ENCODE results near the gene IL1RL2. TPM values are rescaled to one million over a fixed set of nuclear protein-coding genes. Genes with fewer than 3 reads are reported as not detected.

The IL1RL2 gene
- total RNA-seq, 3 donors from 2014 or later (not counting 1 experiment from before 2014, with no cell fraction given) = not detected

- no peaks in the 10 kb centered on the region for H3K9me3 ChIP-seq (ENCODE audit: control insufficient read depth, insufficient read depth, low read length)
- 92% methylated on average over 5 of the region's 5 CpGs for WGBS (ENCODE audit: insufficient coverage)
- H3K27ac ChIP-seq (ENCODE audit: low read length) = no peak overlapping the region
- Mint-ChIP-seq H3K36me3 (no peaks in the 10 kb centered on the region), H3K27ac (no peak overlapping the region), H3K4me1 (no peaks in the 10 kb centered on the region), H3K4me3 (no peak overlapping the region), H3K9me3 (no peaks in the 10 kb centered on the region), H3K27me3 (ENCODE audit: low read depth in 2 of 2) (peaks cover 0 to 2% of the 10 kb centered on the region in 2 donors)
- TF ChIP-seq, protein P1, sequence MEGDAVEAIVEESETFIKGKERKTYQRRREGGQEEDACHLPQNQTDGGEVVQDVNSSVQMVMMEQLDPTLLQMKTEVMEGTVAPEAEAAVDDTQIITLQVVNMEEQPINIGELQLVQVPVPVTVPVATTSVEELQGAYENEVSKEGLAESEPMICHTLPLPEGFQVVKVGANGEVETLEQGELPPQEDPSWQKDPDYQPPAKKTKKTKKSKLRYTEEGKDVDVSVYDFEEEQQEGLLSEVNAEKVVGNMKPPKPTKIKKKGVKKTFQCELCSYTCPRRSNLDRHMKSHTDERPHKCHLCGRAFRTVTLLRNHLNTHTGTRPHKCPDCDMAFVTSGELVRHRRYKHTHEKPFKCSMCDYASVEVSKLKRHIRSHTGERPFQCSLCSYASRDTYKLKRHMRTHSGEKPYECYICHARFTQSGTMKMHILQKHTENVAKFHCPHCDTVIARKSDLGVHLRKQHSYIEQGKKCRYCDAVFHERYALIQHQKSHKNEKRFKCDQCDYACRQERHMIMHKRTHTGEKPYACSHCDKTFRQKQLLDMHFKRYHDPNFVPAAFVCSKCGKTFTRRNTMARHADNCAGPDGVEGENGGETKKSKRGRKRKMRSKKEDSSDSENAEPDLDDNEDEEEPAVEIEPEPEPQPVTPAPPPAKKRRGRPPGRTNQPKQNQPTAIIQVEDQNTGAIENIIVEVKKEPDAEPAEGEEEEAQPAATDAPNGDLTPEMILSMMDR (IDR thresholded peaks at IDR 0.05) = no peak
- no peaks in the 10 kb centered on the region for H3K27me3 ChIP-seq (ENCODE audit: control insufficient read depth, insufficient read depth, low read length)
- intact Hi-C loops (cut with micrococcal nuclease) = no loop called here
- ATAC-seq (no peak), DNase-seq (no peak)
- no peak overlapping the region for H3K4me3 ChIP-seq (ENCODE audit: low read length)
- H3K4me1 ChIP-seq (ENCODE audit: control insufficient read depth, insufficient read depth, low read length) = no peaks in the 10 kb centered on the region
- H3K36me3 ChIP-seq (ENCODE audit: control insufficient read depth, insufficient read depth, low read length) = no peaks in the 10 kb centered on the region
These were observed 14.9 kb upstream of the IL1RL2 start for GRCh38 chr2:102171946-102172345.

- no peaks in the 10 kb centered on the region for H3K9me3 ChIP-seq (ENCODE audit: control insufficient read depth, insufficient read depth, low read length)
- no peaks in the 10 kb centered on the region for H3K9me3 Mint-ChIP-seq
- no peak overlapping the region for H3K4me3 ChIP-seq (ENCODE audit: low read length)
- H3K36me3 ChIP-seq (ENCODE audit: control insufficient read depth, insufficient read depth, low read length) = no peaks in the 10 kb centered on the region
- no peaks in the 10 kb centered on the region for H3K36me3 Mint-ChIP-seq
- H3K27me3 ChIP-seq (ENCODE audit: control insufficient read depth, insufficient read depth, low read length) = no peaks in the 10 kb centered on the region
- 57% methylated on average over 3 of the region's 3 CpGs for WGBS (ENCODE audit: insufficient coverage)
- H3K4me3 Mint-ChIP-seq = no peak overlapping the region
- no peaks in the 10 kb centered on the region for H3K4me1 Mint-ChIP-seq
- no peak for DNase-seq
- H3K27ac Mint-ChIP-seq = no peak overlapping the region
- no peak for ATAC-seq
- no peaks in the 10 kb centered on the region for H3K4me1 ChIP-seq (ENCODE audit: control insufficient read depth, insufficient read depth, low read length)
- H3K27me3 Mint-ChIP-seq (ENCODE audit: low read depth in 2 of 2) = peaks cover 0 to 7% of the 10 kb centered on the region in 2 donors
- H3K27ac ChIP-seq (ENCODE audit: low read length) = no peak overlapping the region
- intact Hi-C loops (cut with micrococcal nuclease) = no loop called here
- TF ChIP-seq, protein P1 (IDR thresholded peaks at IDR 0.05) = no peak
These were observed 14.1 kb upstream of the IL1RL2 start for GRCh38 chr2:102172745-102173144.

DNA sequence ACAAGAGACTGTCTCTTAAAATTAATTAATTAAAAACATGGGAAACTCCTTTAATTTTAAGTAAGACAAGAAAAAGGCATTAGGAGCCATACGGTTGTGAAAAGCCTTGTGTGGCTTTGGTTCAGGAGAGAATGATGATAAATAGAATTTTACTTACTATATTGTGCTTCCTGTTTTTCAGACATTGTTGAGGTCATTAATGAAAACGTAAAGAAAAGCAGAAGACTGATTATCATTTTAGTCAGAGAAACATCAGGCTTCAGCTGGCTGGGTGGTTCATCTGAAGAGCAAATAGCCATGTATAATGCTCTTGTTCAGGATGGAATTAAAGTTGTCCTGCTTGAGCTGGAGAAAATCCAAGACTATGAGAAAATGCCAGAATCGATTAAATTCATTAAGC is 10.7 kb upstream of the IL1RL2 start:
- no peak for ATAC-seq
- H3K27me3 ChIP-seq (ENCODE audit: control insufficient read depth, insufficient read depth, low read length) = peaks cover 2% of the 10 kb centered on the region
- WGBS (ENCODE audit: insufficient coverage) = 78% methylated on average over 2 of the region's 3 CpGs
- intact Hi-C loops (cut with micrococcal nuclease) = no loop called here
- H3K36me3 Mint-ChIP-seq = no peaks in the 10 kb centered on the region
- H3K9me3 ChIP-seq (ENCODE audit: control insufficient read depth, insufficient read depth, low read length) = no peaks in the 10 kb centered on the region
- H3K4me3 ChIP-seq (ENCODE audit: low read length) = no peak overlapping the region
- H3K27ac ChIP-seq (ENCODE audit: low read length) = no peak overlapping the region
- TF ChIP-seq, protein P1 (IDR thresholded peaks at IDR 0.05) = no peak
- H3K27me3 Mint-ChIP-seq (ENCODE audit: low read depth in 2 of 2) = peaks cover 8 to 17% of the 10 kb centered on the region in 2 donors
- H3K36me3 ChIP-seq (ENCODE audit: control insufficient read depth, insufficient read depth, low read length) = no peaks in the 10 kb centered on the region
- DNase-seq = no peak
- H3K9me3 Mint-ChIP-seq = no peaks in the 10 kb centered on the region
- no peak overlapping the region for H3K27ac Mint-ChIP-seq
- H3K4me1 ChIP-seq (ENCODE audit: control insufficient read depth, insufficient read depth, low read length) = no peaks in the 10 kb centered on the region
- H3K4me1 Mint-ChIP-seq = no peaks in the 10 kb centered on the region
- H3K4me3 Mint-ChIP-seq = no peak overlapping the region

DNA sequence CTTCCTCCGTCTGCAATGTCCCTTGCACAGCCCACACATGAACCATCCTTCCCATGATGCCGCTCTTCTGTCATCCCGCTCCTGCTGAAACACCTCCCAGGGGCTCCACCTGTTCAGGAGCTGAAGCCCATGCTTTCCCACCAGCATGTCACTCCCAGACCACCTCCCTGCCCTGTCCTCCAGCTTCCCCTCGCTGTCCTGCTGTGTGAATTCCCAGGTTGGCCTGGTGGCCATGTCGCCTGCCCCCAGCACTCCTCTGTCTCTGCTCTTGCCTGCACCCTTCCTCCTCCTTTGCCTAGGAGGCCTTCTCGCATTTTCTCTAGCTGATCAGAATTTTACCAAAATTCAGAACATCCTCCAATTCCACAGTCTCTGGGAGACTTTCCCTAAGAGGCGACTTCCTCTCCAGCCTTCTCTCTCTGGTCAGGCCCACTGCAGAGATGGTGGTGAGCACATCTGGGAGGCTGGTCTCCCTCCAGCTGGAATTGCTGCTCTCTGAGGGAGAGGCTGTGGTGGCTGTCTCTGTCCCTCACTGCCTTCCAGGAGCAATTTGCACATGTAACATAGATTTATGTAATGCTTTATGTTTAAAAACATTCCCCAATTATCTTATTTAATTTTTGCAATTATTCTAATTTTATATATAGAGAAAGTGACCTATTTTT is 8.9 kb upstream of the IL1RL2 start:
- H3K4me3 ChIP-seq (ENCODE audit: low read length) = no peak overlapping the region
- TF ChIP-seq, protein P1 (IDR thresholded peaks at IDR 0.05) = no peak
- no peak for DNase-seq
- no peak overlapping the region for H3K27ac ChIP-seq (ENCODE audit: low read length)
- H3K27me3 Mint-ChIP-seq (ENCODE audit: low read depth in 2 of 2) = peaks cover 22 to 24% of the 10 kb centered on the region in 2 donors
- no peaks in the 10 kb centered on the region for H3K9me3 ChIP-seq (ENCODE audit: control insufficient read depth, insufficient read depth, low read length)
- no peak overlapping the region for H3K4me3 Mint-ChIP-seq
- H3K36me3 Mint-ChIP-seq = no peaks in the 10 kb centered on the region
- H3K27me3 ChIP-seq (ENCODE audit: control insufficient read depth, insufficient read depth, low read length) = peaks cover 4% of the 10 kb centered on the region
- H3K9me3 Mint-ChIP-seq = no peaks in the 10 kb centered on the region
- intact Hi-C loops (cut with micrococcal nuclease) = no loop called here
- H3K4me1 ChIP-seq (ENCODE audit: control insufficient read depth, insufficient read depth, low read length) = no peaks in the 10 kb centered on the region
- no peak for ATAC-seq
- no peaks in the 10 kb centered on the region for H3K4me1 Mint-ChIP-seq
- 80% methylated on average over 7 of the region's 7 CpGs for WGBS (ENCODE audit: insufficient coverage)
- H3K36me3 ChIP-seq (ENCODE audit: control insufficient read depth, insufficient read depth, low read length) = no peaks in the 10 kb centered on the region
- H3K27ac Mint-ChIP-seq = no peak overlapping the region
